A549 treated with dexamethasone at 1 μM for 4 hours (cell line): ENCODE measurements around the gene LGALS4. TPM values are rescaled to one million over a fixed set of nuclear protein-coding genes. Genes with fewer than 3 reads are reported as not detected.

ENCODE experiments used
- total RNA-seq: library from RNA; stranded (reverse); fragments of 200-300 nt; extraction: Qiagen RNA extraction; gene quantifications from 5 replicates; pipeline ENCODE4 v1.2.3, GENCODE V29; 2022

The LGALS4 gene, protein sequence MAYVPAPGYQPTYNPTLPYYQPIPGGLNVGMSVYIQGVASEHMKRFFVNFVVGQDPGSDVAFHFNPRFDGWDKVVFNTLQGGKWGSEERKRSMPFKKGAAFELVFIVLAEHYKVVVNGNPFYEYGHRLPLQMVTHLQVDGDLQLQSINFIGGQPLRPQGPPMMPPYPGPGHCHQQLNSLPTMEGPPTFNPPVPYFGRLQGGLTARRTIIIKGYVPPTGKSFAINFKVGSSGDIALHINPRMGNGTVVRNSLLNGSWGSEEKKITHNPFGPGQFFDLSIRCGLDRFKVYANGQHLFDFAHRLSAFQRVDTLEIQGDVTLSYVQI
- total RNA-seq: 0.21 to 0.53 TPM (median 0.42 TPM) in 5 replicates

DNA sequence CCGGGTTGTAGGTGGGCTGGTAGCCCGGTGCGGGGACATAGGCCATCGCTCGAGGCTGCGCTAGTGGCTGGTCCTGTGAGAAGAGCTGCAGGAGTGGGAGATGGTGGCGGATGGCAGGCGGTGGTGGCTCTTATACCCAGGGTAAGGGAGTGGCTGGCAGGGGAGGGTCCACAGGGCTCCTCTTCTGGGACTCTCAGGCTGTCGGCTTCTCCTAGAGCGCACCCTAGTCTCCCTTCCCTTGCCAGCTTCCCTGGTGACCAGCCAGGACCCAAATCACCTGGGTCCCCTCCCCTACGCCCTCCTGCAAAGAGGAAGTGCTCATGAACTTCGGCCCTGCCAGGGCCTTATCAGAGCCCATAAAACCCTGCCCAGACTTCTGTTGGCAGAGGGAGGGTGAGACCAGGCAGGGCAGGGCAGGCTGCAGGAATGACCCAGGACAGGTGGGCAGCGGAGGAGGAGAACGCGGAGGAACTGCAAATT, at the start of gene LGALS4:
Gene LGALS4, minus strand, starts transcription at position 105 of the 480 bp plus-strand sequence. Its CDS starts 59 bp downstream, at position 46.

DNA sequence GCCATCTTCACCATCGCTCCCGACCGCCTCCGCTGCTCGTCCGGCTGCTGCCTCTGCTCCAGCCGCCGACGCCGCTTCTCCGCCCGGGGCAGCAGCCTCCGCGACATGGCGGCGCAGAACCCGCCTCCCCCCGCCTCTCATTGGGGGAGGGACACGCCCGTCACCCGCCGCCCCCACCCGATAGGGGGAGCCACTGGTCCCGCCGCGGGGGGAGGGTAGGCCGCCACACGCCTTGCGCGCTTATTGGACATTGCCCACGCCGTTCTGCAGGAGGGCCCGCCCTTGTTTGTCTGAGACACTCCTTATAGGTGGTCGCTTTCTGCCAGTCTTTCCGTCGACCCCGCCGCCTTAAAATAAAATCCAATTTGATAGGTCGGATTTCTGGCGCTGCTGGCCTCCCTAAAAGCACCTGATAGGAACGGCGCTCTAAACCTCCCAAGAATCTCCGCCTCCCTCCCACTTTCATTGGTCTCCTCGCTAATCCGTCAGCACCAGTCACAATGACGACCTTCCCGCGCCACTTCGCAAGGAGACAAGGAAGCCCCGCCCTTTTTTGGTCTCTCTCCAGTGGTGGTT, 37.2 kb upstream of the LGALS4 start, which contains the start of gene HNRNPL:
Gene HNRNPL, minus strand, starts transcription at position 127 of the 576 bp plus-strand sequence. Its CDS starts 20 bp downstream, at position 107.

DNA sequence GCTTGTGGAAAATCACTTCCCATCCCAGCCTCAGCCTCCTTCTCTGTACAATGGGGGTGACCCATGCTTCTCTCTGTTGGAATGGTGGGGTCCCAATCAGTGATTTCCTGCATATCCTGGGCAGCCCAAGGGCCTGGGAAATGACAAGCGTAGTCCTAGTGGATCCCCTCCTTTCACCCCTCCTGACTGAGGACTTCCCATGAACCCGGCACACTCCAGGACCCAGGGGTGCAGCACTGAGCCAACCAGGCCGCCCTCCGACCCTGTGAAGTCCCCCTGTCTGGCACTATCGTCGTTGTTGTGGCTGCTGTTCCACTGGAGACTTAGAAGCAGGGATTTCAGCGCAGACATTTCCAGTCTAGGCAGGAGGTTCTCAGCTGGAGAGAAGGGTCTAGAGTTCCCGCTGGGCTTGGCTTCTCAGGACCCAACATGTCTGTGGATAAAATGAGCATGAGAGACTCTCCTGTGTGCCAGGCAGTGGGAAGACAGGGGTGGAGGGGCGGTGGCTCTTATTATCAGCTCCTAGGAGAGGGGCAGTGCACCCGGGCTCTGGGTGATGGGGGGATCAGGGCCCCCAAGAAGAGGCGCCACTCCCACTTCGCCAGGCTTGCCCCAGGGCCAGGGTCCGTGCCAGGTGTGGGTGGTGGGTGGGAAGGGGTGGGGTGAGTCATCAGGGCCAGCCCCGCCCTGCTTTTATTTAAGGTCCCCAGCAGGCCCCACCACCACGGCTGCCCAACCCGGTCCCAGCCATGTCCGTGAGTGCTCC, 24.1 kb downstream of the LGALS4 start, which contains the start of gene LGALS7B:
Gene LGALS7B, plus strand, starts transcription at position 723 of the 766 bp plus-strand sequence. Its CDS starts 27 bp downstream, at position 750.

DNA sequence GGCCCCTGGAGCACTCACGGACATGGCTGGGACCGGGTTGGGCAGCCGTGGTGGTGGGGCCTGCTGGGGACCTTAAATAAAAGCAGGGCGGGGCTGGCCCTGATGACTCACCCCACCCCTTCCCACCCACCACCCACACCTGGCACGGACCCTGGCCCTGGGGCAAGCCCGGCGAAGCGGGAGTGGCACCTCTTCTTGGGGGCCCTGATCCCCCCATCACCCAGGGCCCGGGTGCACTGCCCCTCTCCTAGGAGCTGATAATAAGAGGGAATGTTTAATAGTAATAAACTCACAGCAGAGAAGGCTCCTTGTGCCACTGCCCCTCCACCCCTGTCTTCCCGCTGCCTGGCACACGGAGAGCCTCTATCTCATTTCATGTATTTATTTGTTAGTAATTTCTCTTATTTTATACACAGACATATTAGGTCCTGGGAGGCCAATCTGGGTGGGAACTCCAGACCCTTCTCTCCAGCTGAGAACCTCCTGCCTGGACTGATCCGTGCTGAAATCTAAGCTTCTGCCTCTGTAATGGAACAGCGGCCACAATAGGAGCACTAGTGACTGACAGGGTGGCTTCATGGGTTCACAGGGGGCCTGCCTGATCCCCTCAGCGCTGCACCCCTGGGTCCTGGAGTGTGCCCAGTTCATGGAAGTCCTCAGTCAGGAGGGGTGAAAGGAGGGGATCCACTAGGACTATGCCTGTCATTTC, 39.1 kb downstream of the LGALS4 start, which contains the start of gene LGALS7:
Gene LGALS7, minus strand, starts transcription at position 49 of the 709 bp plus-strand sequence. Its CDS starts 25 bp downstream, at position 24.

Other genes with a start within 250 kb of the LGALS4 start
- gene MAP4K1, start 195.0 kb downstream of the LGALS4 start, total RNA-seq: 0.61 to 1.3 TPM (median 0.87 TPM) in 5 replicates
- gene EIF3K, start 193.8 kb downstream of the LGALS4 start, total RNA-seq: 703 to 886 TPM (median 726 TPM) in 5 replicates
- gene ACTN4, start 165.3 kb downstream of the LGALS4 start, total RNA-seq: 774 to 1,271 TPM (median 1,229 TPM) in 5 replicates
- 5.3 to 6.5 TPM (median 6.0 TPM) in 5 replicates for gene CAPN12, start 68.5 kb downstream of the LGALS4 start, total RNA-seq
- gene LGALS7, start 39.4 kb downstream of the LGALS4 start, total RNA-seq: 0.25 to 0.40 TPM in 2 of 5 replicates, not detected in the others
- 0.27 to 0.62 TPM in 2 of 5 replicates, not detected in the others for gene LGALS7B, start 23.7 kb downstream of the LGALS4 start, total RNA-seq
- 307 to 375 TPM (median 319 TPM) in 5 replicates for gene ECH1, start 18.8 kb upstream of the LGALS4 start, total RNA-seq
- gene HNRNPL, start 37.0 kb upstream of the LGALS4 start, total RNA-seq: 319 to 365 TPM (median 326 TPM) in 5 replicates
- gene RINL, start 65.3 kb upstream of the LGALS4 start, total RNA-seq: 2.1 to 3.9 TPM (median 2.6 TPM) in 5 replicates
- gene SIRT2, start 86.7 kb upstream of the LGALS4 start, total RNA-seq: 32.1 to 38.1 TPM (median 35.6 TPM) in 5 replicates
- 59.1 to 111 TPM (median 94.5 TPM) in 5 replicates for gene NFKBIB, start 87.0 kb upstream of the LGALS4 start, total RNA-seq
- 0.40 to 0.88 TPM (median 0.74 TPM) in 5 replicates for gene CCER2, start 99.2 kb upstream of the LGALS4 start, total RNA-seq
- 39.3 to 52.1 TPM (median 51.6 TPM) in 5 replicates for gene SARS2, start 117.8 kb upstream of the LGALS4 start, total RNA-seq
- gene MRPS12, start 118.0 kb upstream of the LGALS4 start, total RNA-seq: 194 to 269 TPM (median 223 TPM) in 5 replicates
- gene FBXO17, start 162.8 kb upstream of the LGALS4 start, total RNA-seq: 56.0 to 78.7 TPM (median 73.9 TPM) in 5 replicates
- 2.1 to 4.5 TPM (median 3.7 TPM) in 5 replicates for gene FBXO27, start 219.6 kb upstream of the LGALS4 start, total RNA-seq